ENCODE data around the gene NEIL1.
A peak's percentile ranks its signal among the peaks of the same experiment; 100 is the strongest.
"Not testable (repeated sequence)": the region's sequence is repeated elsewhere in the genome, so short reads cannot be mapped to it uniquely, and the experiment has no call there.

Gene NEIL1

GRCh38 chr15:75358771-75359536 lies 12.1 kb downstream of the NEIL1 start:
- no peak for DNase-seq

GRCh38 chr15:75359537-75360250 lies 12.9 kb downstream of the NEIL1 start:
- DNase-seq = no peak

- no peak for DNase-seq
Observed at GRCh38 chr15:75360391-75360790, 13.6 kb downstream of the NEIL1 start.

- no peak for DNase-seq
Observed at GRCh38 chr15:75360856-75361255, 14.0 kb downstream of the NEIL1 start.

GRCh38 chr15:75361361-75361988 lies 14.6 kb downstream of the NEIL1 start:
- DNase-seq = no peak

GRCh38 chr15:75361989-75362641 lies 15.3 kb downstream of the NEIL1 start:
- DNase-seq = no peak

- no peak for DNase-seq
Observed at GRCh38 chr15:75362642-75363249, 15.9 kb downstream of the NEIL1 start.

GRCh38 chr15:75363786-75364185 lies 16.9 kb downstream of the NEIL1 start:
- DNase-seq = no peak

GRCh38 chr15:75364881-75365280 lies 18.0 kb downstream of the NEIL1 start:
- no peak for DNase-seq

GRCh38 chr15:75366163-75366562 lies 19.3 kb downstream of the NEIL1 start:
- no peak for DNase-seq

- no peak for DNase-seq
Observed at GRCh38 chr15:75367006-75367405, 20.2 kb downstream of the NEIL1 start.

GRCh38 chr15:75367406-75367912 lies 20.6 kb downstream of the NEIL1 start:
- DNase-seq = no peak

- DNase-seq = peak; percentile 97
Observed at GRCh38 chr15:75367913-75368688, 21.3 kb downstream of the NEIL1 start, which contains the start of gene MAN2C1. Gene MAN2C1, minus strand, starts transcription at chr15:75368607. Its CDS starts 24 bp downstream, at chr15:75368583.

- DNase-seq = no peak
Observed at GRCh38 chr15:75368689-75369239, 21.9 kb downstream of the NEIL1 start.

GRCh38 chr15:75369897-75370581 lies 23.2 kb downstream of the NEIL1 start:
- no peak for DNase-seq

GRCh38 chr15:75371486-75371885 lies 24.6 kb downstream of the NEIL1 start:
- no peak for DNase-seq

GRCh38 chr15:75371901-75372688 lies 25.3 kb downstream of the NEIL1 start:
- DNase-seq = no peak

- DNase-seq = no peak
Observed at GRCh38 chr15:75380773-75381172, 33.9 kb downstream of the NEIL1 start.

GRCh38 chr15:75383986-75384385 lies 37.1 kb downstream of the NEIL1 start:
- DNase-seq = not testable (repeated sequence)
